Urinary bladder (tissue), 4 donors: ENCODE results near the gene UTS2R. TPM values are rescaled to one million over a fixed set of nuclear protein-coding genes. Genes with fewer than 3 reads are reported as not detected.

Experiments used
- DNase-seq: peaks from one replicate; pipeline ENCODE4 v3.0.0-alpha.2; 2015; ENCODE audit errors: extremely low spot score
- H3K27ac ChIP-seq: one replicate; pipeline ENCODE4 v1.5.1; 2013; ENCODE audit warnings: low read depth, mild to moderate bottlenecking, moderate library complexity
- H3K36me3 ChIP-seq: one replicate; pipeline ENCODE4 v1.6.1; 2013; ENCODE audit warnings: mild to moderate bottlenecking, moderate library complexity; ENCODE audit not compliant: insufficient read depth
- H3K4me1 ChIP-seq: one replicate; pipeline ENCODE4 v1.6.1; 2013; ENCODE audit warnings: mild to moderate bottlenecking, moderate library complexity; ENCODE audit not compliant: insufficient read depth
- H3K4me3 ChIP-seq: one replicate; pipeline ENCODE4 v1.5.1; 2013; ENCODE audit warnings: low read depth, low read length
- WGBS: extraction: QIAGEN DNeasy Blood & Tissue Kit; methylation state at CpG from one replicate; pipeline ENCODE4 v1.1.7; 2013; 5-methylcytosine and 5-hydroxymethylcytosine counted together
- polyA plus RNA-seq: library from polyadenylated mRNA; stranded (reverse); fragments of 200-250 nt; gene quantifications from one replicate; pipeline ENCODE4 v1.2.3, GENCODE V29; 2013
- total RNA-seq: library from RNA; depleted of rRNA; stranded (reverse); fragments of >200 nt; gene quantifications from one replicate; pipeline ENCODE4 v1.2.3, GENCODE V29; 2014
- donor health status: healthy with polysubstance abuse.
- donor health status: healthy.

UTS2R gene
- total and polyA plus RNA-seq, 2 donors: not detected

DNA sequence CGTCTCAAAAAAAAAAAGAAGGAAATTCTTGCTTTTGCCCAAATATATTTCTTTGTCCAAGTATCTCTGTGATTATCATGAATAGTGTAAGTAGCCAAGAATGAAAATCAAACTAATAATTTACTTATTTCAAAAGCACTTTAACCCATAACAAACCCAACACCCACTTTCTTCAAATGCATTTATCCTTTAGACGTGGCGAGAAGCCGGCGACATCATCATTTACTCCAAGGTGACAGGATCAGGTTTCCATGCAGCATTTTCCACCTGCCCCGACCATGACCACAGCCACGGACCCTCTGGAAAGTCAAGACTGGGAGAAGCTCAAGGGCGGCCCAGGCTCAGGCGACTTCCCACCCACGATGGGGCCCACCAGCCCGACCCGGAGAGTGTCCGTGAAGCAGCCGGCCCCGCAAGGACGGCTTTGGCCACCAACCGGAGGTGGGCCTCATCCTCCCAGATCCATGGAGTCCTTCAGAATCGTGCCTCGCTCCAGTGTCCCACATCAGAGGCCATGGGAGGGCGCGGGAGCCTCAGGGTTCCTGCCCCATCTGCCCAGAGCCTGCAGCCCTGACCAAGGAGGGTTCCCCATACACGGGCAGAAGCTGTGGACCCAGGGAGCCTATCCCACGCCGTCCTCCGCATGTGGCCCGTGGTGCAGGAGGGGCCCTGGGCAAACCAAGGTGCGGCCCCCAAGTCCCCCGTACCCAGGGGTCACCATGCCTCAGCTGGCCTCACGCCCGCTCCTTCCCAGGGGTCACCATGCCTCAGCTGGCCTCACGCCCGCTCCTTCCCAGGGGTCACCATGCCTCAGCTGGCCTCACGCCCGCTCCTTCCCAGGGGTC, 18.7 kb downstream of the UTS2R start:
- Histone ChIP-seq H3K27ac (no peak overlapping the region), H3K36me3 (no peaks in the 10 kb centered on the region), H3K4me1 (no peaks in the 10 kb centered on the region), H3K4me3 (no peak overlapping the region)
- DNase-seq: no peak
- WGBS: 95% methylated on average over 32 of the region's 34 CpGs

DNA sequence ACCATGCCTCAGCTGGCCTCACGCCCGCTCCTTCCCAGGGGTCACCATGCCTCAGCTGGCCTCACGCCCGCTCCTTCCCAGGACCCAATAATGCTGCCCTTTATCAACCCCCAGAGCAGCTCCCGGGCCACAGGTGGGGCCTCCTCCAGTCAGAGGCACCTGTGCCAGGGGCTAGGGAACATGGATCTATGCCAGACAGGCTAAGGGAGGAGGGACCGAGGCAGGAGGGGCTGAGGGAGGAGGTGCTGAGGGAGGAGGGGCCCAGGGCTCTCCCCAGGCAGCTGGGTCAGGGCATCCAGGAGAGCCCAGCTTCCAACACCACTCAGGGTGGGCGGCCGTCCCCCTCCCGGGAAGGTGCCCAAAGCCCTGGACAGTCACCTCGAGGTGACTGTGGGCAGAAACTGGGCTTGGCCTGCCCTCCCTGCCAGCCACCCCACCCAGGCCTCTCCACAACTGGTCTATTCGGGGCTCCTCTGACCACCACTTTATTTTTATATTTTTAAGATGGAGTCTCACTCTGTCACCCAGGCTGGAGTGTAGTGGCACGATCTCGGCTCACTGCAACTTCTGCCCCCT, 19.4 kb downstream of the UTS2R start:
- Histone ChIP-seq H3K36me3 (no peaks in the 10 kb centered on the region), H3K4me1 (no peaks in the 10 kb centered on the region), H3K27ac (no peak overlapping the region), H3K4me3 (no peak overlapping the region)
- DNase-seq: no peak
- 93% methylated on average over 13 of the region's 13 CpGs for WGBS

DNA sequence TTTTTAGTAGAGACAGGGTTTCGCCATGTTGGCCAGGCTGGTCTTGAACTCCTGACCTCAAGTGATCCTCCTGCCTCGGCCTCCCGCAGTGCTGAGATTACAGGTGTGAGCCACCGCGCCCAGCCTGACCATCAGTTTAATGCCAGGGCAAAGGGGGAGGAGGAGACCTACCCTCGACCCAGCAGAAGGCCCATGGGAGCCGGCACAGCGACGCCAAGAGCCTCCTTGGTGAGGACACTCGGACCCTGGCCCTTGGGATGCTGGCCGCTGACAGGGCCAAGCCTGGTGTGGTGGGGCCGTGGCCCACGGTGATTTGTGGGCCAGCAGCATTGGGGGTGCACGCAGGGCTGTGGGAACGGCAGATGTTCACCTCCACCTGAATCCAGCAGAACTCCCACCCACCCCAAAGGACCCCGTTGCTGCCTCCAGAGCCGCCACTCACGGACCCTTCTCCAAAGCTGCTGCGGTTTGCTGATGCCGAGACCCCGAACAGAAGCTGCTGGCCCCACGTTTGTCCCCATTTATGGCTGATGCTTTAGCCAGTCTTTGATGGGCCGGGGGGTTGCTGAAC, 20.0 kb downstream of the UTS2R start:
- no peak overlapping the region for H3K4me3 ChIP-seq
- H3K4me1 ChIP-seq: no peaks in the 10 kb centered on the region
- no peak for DNase-seq
- WGBS: 93% methylated on average over 23 of the region's 23 CpGs
- no peak overlapping the region for H3K27ac ChIP-seq
- no peaks in the 10 kb centered on the region for H3K36me3 ChIP-seq

DNA sequence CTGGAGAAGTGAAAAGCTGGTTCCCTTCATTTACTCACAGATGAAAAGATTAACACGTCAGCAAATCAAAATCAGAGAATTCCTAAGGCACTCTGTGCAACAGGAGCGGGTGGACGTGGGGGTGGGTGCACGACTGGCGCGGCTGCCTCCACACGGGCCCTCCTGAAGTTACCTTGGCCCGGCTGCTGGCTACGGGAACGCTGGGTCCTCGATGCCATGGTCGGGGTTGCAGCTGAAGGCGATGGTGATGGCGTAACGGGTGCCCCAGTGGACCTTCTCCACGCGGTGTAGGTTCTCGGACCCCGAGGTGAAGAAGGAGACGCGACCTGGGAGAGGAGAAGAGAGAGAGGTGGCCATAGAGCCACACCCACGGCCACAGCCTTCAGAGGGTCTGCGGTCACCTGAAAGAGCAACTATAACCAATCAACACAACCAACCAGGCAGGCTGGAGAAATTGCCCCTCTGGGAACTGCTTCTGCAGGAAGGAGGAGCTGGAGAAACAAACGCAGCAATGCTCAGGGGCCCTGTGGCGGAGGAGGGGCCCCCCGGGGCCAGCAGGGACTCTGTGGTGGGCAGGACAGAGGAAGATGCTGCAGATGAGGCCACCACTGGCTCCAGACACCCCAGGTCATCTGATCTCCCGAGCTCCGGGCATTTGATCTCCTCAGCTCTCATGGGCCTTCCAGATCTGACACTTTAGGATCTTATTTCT, 20.8 kb downstream of the UTS2R start:
- 92% methylated on average over 28 of the region's 28 CpGs for WGBS
- no peaks in the 10 kb centered on the region for H3K36me3 ChIP-seq

DNA sequence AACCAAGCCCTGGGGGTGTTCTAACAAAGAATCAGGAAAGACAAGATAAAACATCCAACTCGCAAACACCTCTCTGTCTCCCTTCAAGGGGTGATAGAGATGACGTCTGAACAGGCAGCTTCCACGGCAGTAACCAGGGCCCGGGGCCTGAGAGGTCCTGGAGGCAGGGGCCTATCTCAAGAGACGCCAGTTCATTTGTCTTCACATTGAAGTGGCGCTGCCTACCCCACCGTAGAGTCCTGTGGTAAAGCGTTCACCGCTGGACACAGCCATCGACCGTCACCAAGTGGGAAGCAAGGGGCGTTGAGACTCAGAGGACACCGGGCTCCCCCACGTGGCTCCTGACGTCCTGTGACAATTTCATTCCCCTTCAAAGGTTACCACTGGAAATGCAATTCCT, 21.4 kb downstream of the UTS2R start:
- Histone ChIP-seq H3K4me1 (no peaks in the 10 kb centered on the region), H3K4me3 (no peak overlapping the region), H3K27ac (no peak overlapping the region), H3K36me3 (no peaks in the 10 kb centered on the region)
- no peak for DNase-seq
- WGBS: 87% methylated on average over 15 of the region's 15 CpGs

More for the DNA sequence above, 20.8 kb downstream of the UTS2R start:
- no peaks in the 10 kb centered on the region for H3K4me1 ChIP-seq
- no peak overlapping the region for H3K4me3 ChIP-seq
- H3K27ac ChIP-seq: no peak overlapping the region
- DNase-seq: no peak

DNA sequence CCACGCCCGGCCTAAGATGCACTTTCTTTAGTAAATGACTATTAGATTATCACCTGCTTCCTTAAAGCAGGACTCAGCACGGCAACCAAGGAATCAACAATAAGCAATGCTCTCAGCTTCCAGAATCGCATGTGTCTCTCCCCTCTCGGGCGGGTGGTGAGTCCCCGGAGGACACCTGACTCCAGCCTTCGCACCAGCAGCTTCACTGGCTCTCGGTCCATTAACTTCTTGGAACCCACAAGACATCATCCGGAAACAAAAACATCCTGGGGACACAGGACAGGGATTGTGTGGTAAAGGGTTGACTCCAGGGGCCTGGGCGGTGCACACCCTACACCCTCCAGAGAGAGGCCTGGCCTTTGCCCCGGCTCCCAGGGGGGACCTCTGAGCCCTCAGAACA, 22.7 kb downstream of the UTS2R start:
- no peak overlapping the region for H3K27ac ChIP-seq
- 97% methylated on average over 12 of the region's 12 CpGs for WGBS
- no peak overlapping the region for H3K4me3 ChIP-seq
- no peaks in the 10 kb centered on the region for H3K36me3 ChIP-seq
- no peak for DNase-seq
- H3K4me1 ChIP-seq: no peaks in the 10 kb centered on the region

DNA sequence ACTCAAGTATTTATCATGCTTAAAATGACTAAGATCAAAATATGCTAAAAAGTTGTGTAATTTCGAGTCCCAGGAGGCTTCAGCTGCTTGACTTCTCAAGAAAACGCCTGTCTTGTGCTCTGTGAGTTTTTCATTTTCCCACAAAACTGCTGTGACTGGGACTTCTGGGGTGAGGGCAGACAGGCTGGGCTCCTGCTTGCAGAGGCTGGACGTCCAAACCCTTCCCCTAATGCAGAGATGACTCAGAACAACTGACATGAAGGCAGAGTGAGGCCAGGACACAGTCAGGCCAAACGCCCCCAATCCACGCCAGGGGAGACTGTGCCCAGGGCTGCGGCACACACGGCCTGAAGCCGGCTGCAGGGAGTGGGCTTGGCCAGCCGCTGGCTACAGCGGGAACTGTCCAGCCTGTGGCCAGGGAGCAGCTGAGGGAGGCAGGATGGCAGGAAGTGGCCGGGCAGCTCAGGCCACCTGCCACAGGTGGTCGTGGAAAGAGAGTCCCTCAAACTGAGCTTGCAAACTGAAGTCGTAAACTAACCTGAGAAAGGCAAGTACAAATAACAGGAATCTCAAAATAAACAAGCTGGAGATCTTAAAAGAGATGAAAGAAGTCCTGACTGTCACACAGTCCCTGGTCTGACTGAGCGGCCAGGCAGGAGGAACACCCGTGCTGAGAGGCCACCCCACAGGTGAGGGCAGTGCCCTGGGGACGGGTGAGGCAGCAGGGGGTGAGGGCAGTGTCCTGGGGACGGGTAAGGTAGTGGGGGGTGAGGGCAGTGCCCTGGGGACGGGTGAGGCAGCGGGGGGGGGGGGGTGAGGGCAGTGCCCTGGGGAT, 25.3 kb downstream of the UTS2R start:
- Histone ChIP-seq H3K4me1 (no peaks in the 10 kb centered on the region), H3K27ac (no peak overlapping the region), H3K4me3 (no peak overlapping the region), H3K36me3 (no peaks in the 10 kb centered on the region)
- no peak for DNase-seq
- 68% methylated on average over 18 of the region's 19 CpGs for WGBS

DNA sequence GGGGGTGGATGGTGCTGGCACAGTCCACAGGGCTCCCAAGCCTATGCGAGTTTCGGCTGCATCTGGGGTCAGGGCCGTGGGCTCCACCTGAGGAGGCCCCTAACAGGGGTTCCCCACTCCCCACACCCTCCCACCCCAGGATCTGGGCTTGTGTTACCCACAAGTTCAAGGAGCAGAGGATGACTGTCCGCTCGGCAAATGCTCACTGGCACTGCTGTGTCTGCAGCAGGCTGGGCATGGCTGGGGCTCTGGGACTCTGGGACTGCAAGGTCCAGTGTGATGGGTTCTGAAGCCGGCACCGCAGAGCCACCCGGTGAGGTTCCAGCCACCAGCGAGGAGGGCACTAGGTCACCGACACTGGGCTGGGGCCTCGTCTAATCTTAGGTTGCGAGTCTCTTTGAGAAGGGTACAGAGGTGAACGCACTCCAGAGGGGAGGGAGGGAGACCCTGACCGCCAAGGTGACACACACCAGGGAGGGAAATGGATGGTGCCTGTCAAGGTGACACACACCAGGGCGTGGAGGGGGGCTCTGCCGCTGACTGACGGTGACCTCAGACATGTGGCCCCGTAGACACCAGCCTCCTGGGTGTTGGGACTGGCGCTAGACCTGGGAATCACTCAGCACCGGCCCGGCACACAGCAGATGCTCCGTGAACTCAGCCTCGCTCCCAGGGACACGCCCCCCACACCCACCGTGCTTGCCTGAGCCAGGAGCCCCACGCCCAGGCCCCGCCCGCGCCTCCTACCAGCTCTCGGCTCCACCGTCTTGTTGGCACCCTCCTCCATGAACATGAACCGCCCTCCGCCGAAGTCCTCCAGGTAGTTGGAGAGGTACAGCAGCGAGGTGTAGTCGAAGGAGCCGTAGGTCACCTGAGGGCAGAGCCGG, 26.1 kb downstream of the UTS2R start:
- DNase-seq: no peak
- 88% methylated on average over 38 of the region's 38 CpGs for WGBS
- Histone ChIP-seq H3K4me1 (no peaks in the 10 kb centered on the region), H3K36me3 (no peaks in the 10 kb centered on the region), H3K27ac (no peak overlapping the region), H3K4me3 (no peak overlapping the region)

DNA sequence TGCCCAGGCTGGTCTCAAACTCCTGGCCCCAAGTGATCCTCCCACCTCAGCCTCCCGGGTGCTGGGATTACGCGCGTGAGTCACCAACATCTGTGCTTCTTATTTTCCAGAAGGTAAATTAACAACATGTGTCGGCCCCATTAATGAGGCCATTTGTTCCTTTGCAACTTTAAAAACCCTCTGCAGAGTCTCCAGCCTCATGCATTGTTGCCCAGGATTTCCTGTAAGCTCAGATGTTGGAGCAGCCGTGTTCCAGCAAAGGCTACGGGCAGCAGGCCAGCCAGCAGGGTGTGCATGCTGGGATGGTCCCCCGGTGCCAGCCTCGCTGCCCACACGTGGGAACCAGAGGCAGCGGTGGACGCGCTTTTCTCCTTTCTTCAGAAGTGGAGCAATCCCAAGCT, 27.5 kb downstream of the UTS2R start:
- Histone ChIP-seq H3K4me1 (no peaks in the 10 kb centered on the region), H3K36me3 (no peaks in the 10 kb centered on the region), H3K27ac (no peak overlapping the region), H3K4me3 (no peak overlapping the region)
- no peak for DNase-seq
- WGBS: 61% methylated on average over 13 of the region's 13 CpGs

DNA sequence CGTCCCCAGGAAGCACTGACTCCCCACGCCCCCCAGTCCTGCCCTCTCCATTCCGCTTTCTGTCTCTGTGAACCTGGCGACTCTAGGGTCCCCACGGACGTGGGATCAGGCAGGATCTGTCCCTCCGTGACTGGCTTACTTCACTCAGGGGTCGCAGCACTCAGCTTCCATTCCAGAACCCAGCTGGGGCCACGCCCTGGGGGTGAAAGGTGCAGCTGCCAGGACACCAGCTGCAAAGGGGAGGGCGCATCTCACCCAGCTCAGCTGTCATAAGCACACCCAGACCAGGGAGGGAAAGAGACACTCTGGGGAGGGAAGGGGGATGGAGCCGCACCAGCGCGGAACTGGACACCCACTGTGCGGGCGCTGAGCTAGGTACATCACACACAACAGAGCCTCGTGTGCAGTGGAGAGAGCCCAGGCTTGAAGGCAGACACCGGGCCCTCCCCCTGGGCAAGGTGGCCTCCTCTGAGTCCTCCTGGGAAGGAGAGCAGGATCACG, 28.1 kb downstream of the UTS2R start:
- no peak overlapping the region for H3K4me3 ChIP-seq
- H3K27ac ChIP-seq: no peak overlapping the region
- WGBS: 74% methylated on average over 18 of the region's 18 CpGs
- H3K4me1 ChIP-seq: no peaks in the 10 kb centered on the region
- no peak for DNase-seq
- peaks cover 2% of the 10 kb centered on the region for H3K36me3 ChIP-seq

DNA sequence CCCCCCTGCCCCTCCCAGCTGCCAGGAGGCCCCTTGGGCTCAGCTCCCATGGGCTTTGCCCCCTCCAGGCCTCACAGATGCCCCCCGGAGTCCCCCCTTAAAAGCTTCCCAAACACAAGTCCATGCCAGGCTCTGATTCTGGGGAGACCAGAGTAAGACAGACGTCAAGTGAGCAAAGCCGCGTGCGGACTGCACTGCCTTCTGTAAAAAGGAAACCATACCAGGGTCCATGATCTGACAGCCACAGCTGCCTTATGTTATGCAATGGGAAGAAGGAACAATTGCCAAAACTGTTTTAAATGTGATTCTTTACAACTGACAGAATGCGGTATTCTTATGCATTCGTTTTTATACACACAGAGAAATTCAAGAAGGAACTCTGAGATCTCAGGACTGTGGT, 28.6 kb downstream of the UTS2R start:
- H3K27ac ChIP-seq: no peak overlapping the region
- no peak for DNase-seq
- H3K36me3 ChIP-seq: peaks cover 4% of the 10 kb centered on the region
- H3K4me1 ChIP-seq: no peaks in the 10 kb centered on the region
- H3K4me3 ChIP-seq: no peak overlapping the region
- WGBS: 60% methylated on average over 7 of the region's 7 CpGs

DNA sequence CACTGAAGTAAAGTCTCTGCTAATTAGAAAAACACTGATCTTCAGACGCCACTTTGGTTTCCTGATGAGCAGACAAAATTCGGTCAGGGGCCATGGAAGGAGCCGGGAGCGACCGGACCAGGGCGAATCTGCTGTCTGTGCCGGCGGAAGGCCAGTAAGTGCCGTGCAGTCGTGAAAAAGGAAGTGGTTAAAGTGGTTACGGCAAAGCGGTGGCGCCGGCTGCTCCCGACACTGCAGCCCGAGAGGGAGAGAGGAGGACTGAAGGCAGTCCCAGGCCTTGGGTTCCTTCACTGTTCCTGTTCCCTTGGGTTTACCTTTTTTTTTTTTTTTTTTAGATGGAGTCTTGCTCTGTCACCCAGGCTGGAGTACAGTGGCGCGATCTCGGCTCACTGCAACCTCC, 29.3 kb downstream of the UTS2R start:
- Histone ChIP-seq H3K4me3 (no peak overlapping the region), H3K36me3 (peaks cover 4% of the 10 kb centered on the region), H3K27ac (no peak overlapping the region), H3K4me1 (no peaks in the 10 kb centered on the region)
- WGBS: 87% methylated on average over 19 of the region's 19 CpGs
- no peak for DNase-seq
